SU-DHL-6 (cell line): ENCODE results near the gene STIMATE.
A peak's percentile ranks its signal among the peaks of the same experiment; 100 is the strongest.

Source experiments
- H2AFZ ChIP-seq: fragments of 200-600 bp; sonication (generic); 2 replicates; pipeline ENCODE4 v1.6.1; 2014; ENCODE audit warnings: low read depth, mild to moderate bottlenecking, moderate library complexity, mixed read lengths, antibody characterized with exemption, low read length; ENCODE audit not compliant: severe bottlenecking
- H3F3A ChIP-seq: fragments of 200-600 bp; shearing (Covaris generic); 2 replicates; pipeline ENCODE4 v1.6.0; 2016; ENCODE audit warnings: antibody characterized with exemption, mild to moderate bottlenecking; ENCODE audit not compliant: insufficient read depth
- H3K27ac ChIP-seq: fragments of 200-600 bp; sonication (generic); 2 replicates; pipeline ENCODE4 v1.5.1; 2016; ENCODE audit warnings: low read depth, mild to moderate bottlenecking, low read length, moderate library complexity, mixed read lengths
- H3K27me3 ChIP-seq: fragments of 200-600 bp; sonication (generic), shearing (Covaris generic); 2 replicates; pipeline ENCODE4 v1.6.0; 2014; ENCODE audit warnings: mild to moderate bottlenecking, low read length
- H3K36me3 ChIP-seq: fragments of 200-600 bp; sonication (generic); 2 replicates; pipeline ENCODE4 v1.6.1; 2014; ENCODE audit warnings: mild to moderate bottlenecking, low read length, mixed read lengths
- H3K4me2 ChIP-seq: fragments of 300-600, 200-600 bp; shearing (Covaris generic), sonication (generic); 2 replicates; pipeline ENCODE4 v1.6.0; 2014; ENCODE audit warnings: low read length, low read depth, mild to moderate bottlenecking; ENCODE audit not compliant: poor library complexity, severe bottlenecking
- H3K4me3 ChIP-seq: fragments of 200-600 bp; sonication (generic); 2 replicates; pipeline ENCODE4 v1.5.1; 2014; ENCODE audit warnings: antibody characterized with exemption, low read length, mild to moderate bottlenecking, mixed read lengths; ENCODE audit not compliant: insufficient read depth, poor library complexity, severe bottlenecking
- H3K79me2 ChIP-seq: fragments of 200-600 bp; sonication (generic); 2 replicates; pipeline ENCODE4 v1.6.1; 2014; ENCODE audit warnings: mild to moderate bottlenecking, low read length, moderate library complexity; ENCODE audit not compliant: insufficient read depth
- H3K9ac ChIP-seq: fragments of 200-600 bp; sonication (generic); 2 replicates; pipeline ENCODE4 v1.7.0; 2014; ENCODE audit warnings: mild to moderate bottlenecking, low read length
- H3K9me2 ChIP-seq: fragments of 200-600 bp; sonication (generic); replicated peaks from 2 replicates; pipeline ENCODE4 v1.6.1; 2014; ENCODE audit warnings: low read length; ENCODE audit not compliant: insufficient read depth
- H3K9me3 ChIP-seq: fragments of 200-600 bp; sonication (generic); 2 replicates; pipeline ENCODE4 v1.6.1; 2014; ENCODE audit warnings: low read length, mixed read lengths; ENCODE audit not compliant: insufficient read depth
- H4K20me1 ChIP-seq: fragments of 200-600 bp; sonication (generic); 2 replicates; pipeline ENCODE4 v1.6.1; 2014; ENCODE audit warnings: low read depth, mild to moderate bottlenecking, antibody characterized with exemption, low read length, moderate library complexity, mixed read lengths
- EZH2phosphoT487 ChIP-seq: fragments of 200-600 bp; sonication (generic), shearing (Covaris generic); conservative IDR thresholded peaks from 2 replicates; pipeline ENCODE4 v1.6.1; 2018; ENCODE audit warnings: mild to moderate bottlenecking, antibody characterized with exemption, low read length, moderate library complexity, mixed read lengths
- TF ChIP-seq, protein P1 (sequence below): fragments of 200-600 bp; sonication (generic); IDR thresholded peaks from one replicate; pipeline ENCODE4 v1.5.1; 2017; ENCODE audit warnings: antibody characterized with exemption, mild to moderate bottlenecking, low read length, moderate library complexity; ENCODE audit not compliant: insufficient read depth, poor library complexity, severe bottlenecking

STIMATE gene

DNA sequence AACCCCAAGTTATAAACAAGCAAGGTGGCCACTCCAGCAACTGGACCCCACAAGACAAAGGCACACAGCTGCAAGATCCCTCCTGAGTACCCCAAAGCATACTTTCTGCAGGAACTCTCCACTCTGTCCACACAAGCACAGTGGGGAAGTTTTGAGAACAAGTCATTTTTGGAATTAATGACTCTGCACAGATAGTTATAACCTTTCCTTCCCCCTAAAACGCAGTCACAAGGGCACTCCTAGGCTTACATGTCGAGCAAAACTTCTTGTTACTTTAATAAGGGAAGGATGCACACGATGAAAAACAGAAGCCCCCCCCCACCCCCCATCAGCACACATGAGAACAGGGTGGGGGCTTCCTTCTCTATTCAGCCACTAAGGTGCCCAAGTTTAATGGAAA, 1.2 kb downstream of the STIMATE start:
- Histone ChIP-seq H3K27me3 (no peaks in the 10 kb centered on the region), H3K9ac (peak overlapping the region; percentile 73; the same call in 1 of the 2 replicates), H3K9me3 (no peaks in the 10 kb centered on the region), H2AFZ (no peak overlapping the region), H3K79me2 (no peaks in the 10 kb centered on the region), H3K36me3 (no peaks in the 10 kb centered on the region), H3K9me2 (no peaks in the 10 kb centered on the region), H3F3A (no peaks in the 10 kb centered on the region), H4K20me1 (no peaks in the 10 kb centered on the region), H3K27ac (no peak overlapping the region), H3K4me2 (peak overlapping the region; percentile 80), H3K4me3 (peak overlapping the region; percentile 75)
- TF ChIP-seq, protein P1, sequence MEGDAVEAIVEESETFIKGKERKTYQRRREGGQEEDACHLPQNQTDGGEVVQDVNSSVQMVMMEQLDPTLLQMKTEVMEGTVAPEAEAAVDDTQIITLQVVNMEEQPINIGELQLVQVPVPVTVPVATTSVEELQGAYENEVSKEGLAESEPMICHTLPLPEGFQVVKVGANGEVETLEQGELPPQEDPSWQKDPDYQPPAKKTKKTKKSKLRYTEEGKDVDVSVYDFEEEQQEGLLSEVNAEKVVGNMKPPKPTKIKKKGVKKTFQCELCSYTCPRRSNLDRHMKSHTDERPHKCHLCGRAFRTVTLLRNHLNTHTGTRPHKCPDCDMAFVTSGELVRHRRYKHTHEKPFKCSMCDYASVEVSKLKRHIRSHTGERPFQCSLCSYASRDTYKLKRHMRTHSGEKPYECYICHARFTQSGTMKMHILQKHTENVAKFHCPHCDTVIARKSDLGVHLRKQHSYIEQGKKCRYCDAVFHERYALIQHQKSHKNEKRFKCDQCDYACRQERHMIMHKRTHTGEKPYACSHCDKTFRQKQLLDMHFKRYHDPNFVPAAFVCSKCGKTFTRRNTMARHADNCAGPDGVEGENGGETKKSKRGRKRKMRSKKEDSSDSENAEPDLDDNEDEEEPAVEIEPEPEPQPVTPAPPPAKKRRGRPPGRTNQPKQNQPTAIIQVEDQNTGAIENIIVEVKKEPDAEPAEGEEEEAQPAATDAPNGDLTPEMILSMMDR: no peak
- TF ChIP-seq EZH2phosphoT487: no peak

DNA sequence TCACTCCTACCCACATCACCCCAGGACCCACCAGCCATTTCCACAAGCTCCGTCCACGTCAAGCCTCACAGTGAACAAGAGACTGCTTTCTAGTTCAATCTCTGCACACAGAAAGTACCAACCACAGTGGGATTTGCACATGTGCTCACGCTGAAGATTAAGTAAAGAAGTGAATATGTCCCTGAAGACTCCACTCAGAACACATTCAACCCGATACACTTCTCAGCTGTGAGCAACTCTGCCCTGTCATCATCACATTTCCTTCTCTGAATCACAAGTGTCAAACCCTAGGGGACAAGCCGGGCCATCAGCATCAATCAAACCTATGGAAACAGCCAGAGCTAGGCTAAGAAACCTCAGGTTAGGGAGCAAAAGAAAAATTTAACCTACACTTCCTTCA, 1.9 kb downstream of the STIMATE start:
- Histone ChIP-seq H2AFZ (no peak overlapping the region), H3K36me3 (no peaks in the 10 kb centered on the region), H3K27me3 (no peaks in the 10 kb centered on the region), H3K9ac (no peak overlapping the region), H4K20me1 (no peaks in the 10 kb centered on the region), H3K4me2 (no peak overlapping the region), H3K4me3 (no peak overlapping the region), H3K9me3 (no peaks in the 10 kb centered on the region), H3K79me2 (no peaks in the 10 kb centered on the region), H3K9me2 (no peaks in the 10 kb centered on the region), H3F3A (no peaks in the 10 kb centered on the region), H3K27ac (no peak overlapping the region)
- TF ChIP-seq, protein P1: no peak
- no peak for TF ChIP-seq EZH2phosphoT487

DNA sequence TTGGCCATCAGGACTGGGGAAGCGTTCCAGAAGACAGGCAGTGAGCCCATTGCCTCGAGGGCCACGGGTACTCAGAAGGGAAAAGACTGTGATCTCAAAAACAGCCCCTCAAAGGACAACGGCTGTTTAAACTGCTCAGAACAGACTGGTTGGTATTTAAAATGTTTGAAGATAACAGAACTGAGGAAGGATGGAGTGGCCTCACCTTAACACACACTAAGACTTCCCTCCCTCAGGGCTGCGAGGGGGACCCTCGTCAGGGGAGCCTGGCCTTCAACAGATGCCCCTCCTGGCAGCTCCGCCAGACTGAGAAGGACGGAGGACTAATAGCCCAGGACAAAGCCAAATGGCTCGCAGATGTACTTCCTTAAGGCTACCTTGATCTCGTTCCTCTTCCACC, 2.6 kb downstream of the STIMATE start:
- no peak overlapping the region for H2AFZ ChIP-seq
- H3K9ac ChIP-seq: no peak overlapping the region
- H3K9me2 ChIP-seq: no peaks in the 10 kb centered on the region
- TF ChIP-seq, protein P1: no peak
- no peak for TF ChIP-seq EZH2phosphoT487
- no peaks in the 10 kb centered on the region for H3K27me3 ChIP-seq
- no peak overlapping the region for H3K27ac ChIP-seq
- H3K36me3 ChIP-seq: no peaks in the 10 kb centered on the region
- no peak overlapping the region for H3K4me2 ChIP-seq
- no peak overlapping the region for H3K4me3 ChIP-seq
- no peaks in the 10 kb centered on the region for H3F3A ChIP-seq
- no peaks in the 10 kb centered on the region for H3K9me3 ChIP-seq
- no peaks in the 10 kb centered on the region for H3K79me2 ChIP-seq
- no peaks in the 10 kb centered on the region for H4K20me1 ChIP-seq
